Mucosa of rectum (tissue), 2 donors: Measurements from ENCODE around the gene MFAP2.
"Not testable (repeated sequence)": the region's sequence is repeated elsewhere in the genome, so short reads cannot be mapped to it uniquely, and the experiment has no call there.

Source experiments
- H3K27ac ChIP-seq, 2 donors: one replicate each; pipeline ENCODE4 v1.7.0; 2013; ENCODE audit warnings: inconsistent platforms in 2 of 2, low read depth in 2 of 2, low read length in 2 of 2
- H3K27me3 ChIP-seq, 2 donors: one replicate each; pipeline ENCODE4 v1.7.0; 2013; ENCODE audit warnings: low read length in 2 of 2; ENCODE audit not compliant: control insufficient read depth in 2 of 2, insufficient read depth in 2 of 2
- H3K36me3 ChIP-seq, 2 donors: one replicate each; pipeline ENCODE4 v1.7.0; 2013; ENCODE audit warnings: low read length in 2 of 2; ENCODE audit not compliant: control insufficient read depth in 2 of 2, insufficient read depth in 2 of 2
- H3K4me1 ChIP-seq, 2 donors: one replicate each; pipeline ENCODE4 v1.7.0; 2013; ENCODE audit warnings: low read length in 2 of 2, mild to moderate bottlenecking in 1 of 2; ENCODE audit not compliant: control insufficient read depth in 2 of 2, insufficient read depth in 2 of 2
- H3K4me3 ChIP-seq, 2 donors: one replicate each; pipeline ENCODE4 v1.7.0; 2013; ENCODE audit warnings: low read length in 2 of 2
- H3K9ac ChIP-seq, 2 donors: one replicate each; pipeline ENCODE4 v1.7.0; 2013; ENCODE audit warnings: low read length in 2 of 2, low read depth in 1 of 2, mild to moderate bottlenecking in 1 of 2
- H3K9me3 ChIP-seq, 2 donors: one replicate each; pipeline ENCODE4 v1.7.0; 2013; ENCODE audit warnings: low read length in 2 of 2; ENCODE audit not compliant: control insufficient read depth in 2 of 2
- donor health status: healthy.
- donor health status: Normal muscosa, but diverticular disease.

Gene MFAP2

GRCh38 chr1:16965486-16966067 lies 14.8 kb downstream of the MFAP2 start:
- no peaks in the 10 kb centered on the region for H3K36me3 ChIP-seq
- H3K27ac ChIP-seq: no peak overlapping the region
- H3K4me3 ChIP-seq: no peak overlapping the region
- no peaks in the 10 kb centered on the region for H3K9me3 ChIP-seq
- H3K27me3 ChIP-seq: no peaks in the 10 kb centered on the region
- H3K9ac ChIP-seq: no peak overlapping the region
- H3K4me1 ChIP-seq: no peaks in the 10 kb centered on the region

- H3K9me3 ChIP-seq, H3K4me3 ChIP-seq, H3K9ac ChIP-seq, H3K4me1 ChIP-seq, H3K36me3 ChIP-seq, H3K27ac ChIP-seq, H3K27me3 ChIP-seq: not testable (repeated sequence)
Observed at GRCh38 chr1:16964169-16964568, 16.3 kb downstream of the MFAP2 start.

GRCh38 chr1:16961297-16962133 lies 18.9 kb downstream of the MFAP2 start:
- Histone ChIP-seq H3K4me3 (peak overlapping the region; percentile 61 to 71), H3K4me1 (no peaks in the 10 kb centered on the region), H3K36me3 (no peaks in the 10 kb centered on the region), H3K9me3 (no peaks in the 10 kb centered on the region), H3K9ac (peak overlapping the region in 1 of 2 donors; percentile 61), H3K27ac (peak overlapping the region in 1 of 2 donors; percentile 52), H3K27me3 (no peaks in the 10 kb centered on the region)

GRCh38 chr1:16960560-16961296 lies 19.7 kb downstream of the MFAP2 start:
- Histone ChIP-seq H3K36me3 (no peaks in the 10 kb centered on the region), H3K27me3 (no peaks in the 10 kb centered on the region), H3K9ac (peak overlapping the region in 1 of 2 donors; percentile 61), H3K9me3 (no peaks in the 10 kb centered on the region), H3K27ac (peak overlapping the region in 1 of 2 donors; percentile 52), H3K4me1 (no peaks in the 10 kb centered on the region), H3K4me3 (peak overlapping the region; percentile 61 to 71)

GRCh38 chr1:16958475-16958874 lies 21.9 kb downstream of the MFAP2 start:
- Histone ChIP-seq H3K9ac (no peak overlapping the region), H3K27ac (no peak overlapping the region), H3K9me3 (no peaks in the 10 kb centered on the region), H3K36me3 (peaks cover 0 to 4% of the 10 kb centered on the region in 2 donors), H3K4me1 (no peaks in the 10 kb centered on the region), H3K4me3 (no peak overlapping the region), H3K27me3 (no peaks in the 10 kb centered on the region)

GRCh38 chr1:16957731-16958130 lies 22.7 kb downstream of the MFAP2 start:
- Histone ChIP-seq H3K36me3 (peaks cover 0 to 4% of the 10 kb centered on the region in 2 donors), H3K27ac (no peak overlapping the region), H3K9me3 (no peaks in the 10 kb centered on the region)

GRCh38 chr1:16956775-16957174 lies 23.6 kb downstream of the MFAP2 start:
- Histone ChIP-seq H3K4me1 (no peaks in the 10 kb centered on the region), H3K9ac (no peak overlapping the region), H3K4me3 (no peak overlapping the region), H3K27ac (no peak overlapping the region), H3K27me3 (no peaks in the 10 kb centered on the region), H3K9me3 (no peaks in the 10 kb centered on the region), H3K36me3 (peaks cover 0 to 4% of the 10 kb centered on the region in 2 donors)

More at GRCh38 chr1:16957731-16958130, 22.7 kb downstream of the MFAP2 start:
- no peaks in the 10 kb centered on the region for H3K27me3 ChIP-seq
- H3K9ac ChIP-seq: no peak overlapping the region
- H3K4me1 ChIP-seq: no peaks in the 10 kb centered on the region
- H3K4me3 ChIP-seq: no peak overlapping the region

- no peak overlapping the region for H3K9ac ChIP-seq
- no peak overlapping the region for H3K4me3 ChIP-seq
- no peaks in the 10 kb centered on the region for H3K9me3 ChIP-seq
- no peak overlapping the region for H3K27ac ChIP-seq
- peaks cover 0 to 4% of the 10 kb centered on the region in 2 donors for H3K36me3 ChIP-seq
- no peaks in the 10 kb centered on the region for H3K27me3 ChIP-seq
- H3K4me1 ChIP-seq: no peaks in the 10 kb centered on the region
Observed at GRCh38 chr1:16955186-16955585, 25.2 kb downstream of the MFAP2 start.

- peaks cover 0 to 4% of the 10 kb centered on the region in 2 donors for H3K36me3 ChIP-seq
- no peaks in the 10 kb centered on the region for H3K9me3 ChIP-seq
- no peaks in the 10 kb centered on the region for H3K4me1 ChIP-seq
- no peak overlapping the region for H3K27ac ChIP-seq
- no peak overlapping the region for H3K4me3 ChIP-seq
- no peak overlapping the region for H3K9ac ChIP-seq
- H3K27me3 ChIP-seq: no peaks in the 10 kb centered on the region
Observed at GRCh38 chr1:16954579-16954978, 25.8 kb downstream of the MFAP2 start.

- not testable (repeated sequence) for H3K27me3 ChIP-seq, H3K9me3 ChIP-seq, H3K27ac ChIP-seq, H3K4me3 ChIP-seq, H3K36me3 ChIP-seq, H3K9ac ChIP-seq, H3K4me1 ChIP-seq
Observed at GRCh38 chr1:16952376-16952775, 28.0 kb downstream of the MFAP2 start.
